AG04449 (cell line): ENCODE data around the gene GALR2.

Source experiments
- CTCF ChIA-PET: fragments of 350-600 bp; formaldehyde crosslinking; extraction: SDS; loops from one replicate; lab custom pipeline; 2021; ENCODE audit warnings: antibody characterized with exemption; lab: Yijun Ruan, JAX
- POLR2A ChIA-PET: fragments of 400-600, 350-600 bp; formaldehyde crosslinking; extraction: SDS; loops from one replicate; lab custom pipeline; 2020; ENCODE audit warnings: antibody characterized with exemption, inconsistent platforms; lab: Yijun Ruan, JAX
- DNase-seq: peaks from one replicate; pipeline ENCODE4 v3.0.0-alpha.2; 2010; ENCODE audit warnings: low read depth, low spot score
- H3K4me3 ChIP-seq: 2 replicates; pipeline ENCODE4 v1.5.1; 2011; ENCODE audit warnings: low read depth, mild to moderate bottlenecking, control low read depth, low read length
- TF ChIP-seq, protein P1 (sequence below): IDR thresholded peaks from one replicate; pipeline ENCODE4 v1.5.1; 2011; ENCODE audit warnings: mild to moderate bottlenecking, moderate library complexity, low read length, control low read depth, inconsistent platforms; ENCODE audit not compliant: insufficient read depth; ENCODE audit errors: missing control alignments

The GALR2 gene

DNA sequence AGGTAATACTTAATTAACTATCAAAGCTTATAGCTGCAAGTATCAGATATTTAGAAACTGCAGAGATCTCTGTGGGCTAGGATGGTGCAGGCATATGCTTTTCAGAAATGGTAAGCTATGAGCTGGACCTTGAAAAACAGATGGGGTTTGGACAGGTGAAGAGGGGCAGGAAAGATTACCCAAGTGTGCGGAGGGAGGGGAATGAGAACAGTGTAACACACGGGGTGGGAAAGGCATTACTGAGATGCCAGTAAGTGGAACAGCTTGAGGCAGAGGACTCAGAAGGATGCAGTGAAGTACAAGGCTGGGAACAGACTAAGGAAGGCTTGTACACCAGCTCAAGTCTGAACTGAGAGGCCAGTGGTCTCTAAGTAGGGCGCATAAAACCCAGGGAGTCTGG, 25.3 kb upstream of the GALR2 start:
- ChIA-PET POLR2A (no interaction called here), CTCF (interaction anchor here (1.2 to 1.8 kb wide), 2 partner anchors 13 to 35 kb away, joined by 3 to 8 read pairs; no protein-coding TSS in a partner anchor)
- no peak overlapping the region for H3K4me3 ChIP-seq
- no peak for DNase-seq
- TF ChIP-seq, protein P1, sequence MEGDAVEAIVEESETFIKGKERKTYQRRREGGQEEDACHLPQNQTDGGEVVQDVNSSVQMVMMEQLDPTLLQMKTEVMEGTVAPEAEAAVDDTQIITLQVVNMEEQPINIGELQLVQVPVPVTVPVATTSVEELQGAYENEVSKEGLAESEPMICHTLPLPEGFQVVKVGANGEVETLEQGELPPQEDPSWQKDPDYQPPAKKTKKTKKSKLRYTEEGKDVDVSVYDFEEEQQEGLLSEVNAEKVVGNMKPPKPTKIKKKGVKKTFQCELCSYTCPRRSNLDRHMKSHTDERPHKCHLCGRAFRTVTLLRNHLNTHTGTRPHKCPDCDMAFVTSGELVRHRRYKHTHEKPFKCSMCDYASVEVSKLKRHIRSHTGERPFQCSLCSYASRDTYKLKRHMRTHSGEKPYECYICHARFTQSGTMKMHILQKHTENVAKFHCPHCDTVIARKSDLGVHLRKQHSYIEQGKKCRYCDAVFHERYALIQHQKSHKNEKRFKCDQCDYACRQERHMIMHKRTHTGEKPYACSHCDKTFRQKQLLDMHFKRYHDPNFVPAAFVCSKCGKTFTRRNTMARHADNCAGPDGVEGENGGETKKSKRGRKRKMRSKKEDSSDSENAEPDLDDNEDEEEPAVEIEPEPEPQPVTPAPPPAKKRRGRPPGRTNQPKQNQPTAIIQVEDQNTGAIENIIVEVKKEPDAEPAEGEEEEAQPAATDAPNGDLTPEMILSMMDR = no peak

DNA sequence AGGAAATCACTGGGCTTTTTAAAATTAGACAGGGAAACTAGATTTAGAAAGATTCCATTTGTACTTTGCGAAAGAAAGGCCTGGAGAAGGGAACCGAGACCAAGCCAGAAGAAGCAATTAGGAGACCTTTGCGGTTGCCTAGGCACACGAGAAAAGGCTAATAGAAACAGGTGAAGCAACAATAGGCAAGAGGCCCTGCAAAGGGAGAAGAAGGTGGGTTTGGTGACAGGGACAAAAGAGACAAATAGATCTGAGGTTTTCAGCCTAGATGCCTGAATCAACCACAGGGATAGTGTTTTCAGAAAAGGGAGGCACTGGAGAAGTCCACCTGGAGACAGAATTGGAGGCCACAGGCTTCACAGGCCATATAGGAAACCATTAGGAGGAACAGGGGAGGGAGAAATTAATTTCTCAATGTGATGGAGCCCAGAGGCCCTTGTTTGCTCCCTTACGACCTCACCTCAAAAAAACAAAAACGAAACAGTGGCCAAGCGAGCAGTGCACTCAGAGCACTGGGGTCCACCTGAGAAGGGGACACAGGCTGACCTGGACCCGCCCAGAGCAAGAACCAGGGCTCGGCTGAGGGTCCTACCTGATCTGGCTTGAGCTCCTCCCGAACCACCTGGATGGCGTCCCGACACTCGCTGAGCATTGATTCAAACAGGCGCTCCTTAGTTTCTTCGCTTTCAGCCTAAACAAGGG, 24.6 kb upstream of the GALR2 start:
- TF ChIP-seq, protein P1 = no peak
- DNase-seq = no peak
- H3K4me3 ChIP-seq = no peak overlapping the region
- CTCF ChIA-PET = interaction anchor here (1.0 to 1.8 kb wide), 3 partner anchors 36 to 230 kb away, joined by 3 to 8 read pairs (median 7); no protein-coding TSS in a partner anchor
- POLR2A ChIA-PET = no interaction called here

DNA sequence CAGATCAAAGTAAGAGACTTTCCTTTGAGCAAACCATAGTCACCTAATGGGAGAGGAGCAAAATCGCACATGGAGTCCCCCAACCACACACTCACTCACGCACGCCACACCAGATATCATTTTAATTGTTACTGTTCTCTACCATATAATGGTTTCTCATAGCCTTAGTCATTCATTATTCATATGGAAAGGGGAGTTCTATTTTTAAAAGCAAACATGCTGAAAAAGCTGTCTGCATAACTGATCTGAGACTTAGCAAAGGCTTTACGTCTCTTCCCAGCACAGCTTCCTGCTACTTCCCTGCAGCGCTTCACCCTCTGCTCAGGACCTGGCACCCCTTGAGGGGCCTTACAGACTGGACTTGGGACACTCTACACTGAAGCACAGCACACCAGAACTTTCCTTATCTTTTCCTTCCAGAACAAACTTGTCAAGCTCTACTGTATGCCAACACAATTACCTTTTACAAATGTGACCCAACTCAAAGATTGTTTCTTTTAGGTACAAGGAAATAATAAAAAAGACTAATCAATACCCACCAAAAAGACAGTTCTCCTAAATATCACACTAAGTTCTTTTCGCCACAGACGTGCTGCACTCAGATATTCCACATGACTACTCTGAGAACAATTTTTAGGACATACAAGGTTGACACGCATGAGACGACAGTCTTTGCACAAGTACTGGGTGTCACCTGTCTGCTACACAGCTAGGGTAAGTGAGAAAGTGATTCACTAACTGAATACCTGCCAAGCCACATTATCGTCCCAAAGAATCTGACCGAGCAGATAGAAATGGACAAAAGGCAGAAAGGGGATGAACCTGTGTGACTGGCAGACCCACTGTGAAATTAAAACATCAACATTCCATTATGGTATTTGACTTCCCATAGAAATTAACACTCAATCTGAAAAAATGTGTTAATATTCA, 23.8 kb upstream of the GALR2 start:
- DNase-seq = no peak
- CTCF ChIA-PET = interaction anchor here (1.0 to 1.5 kb wide), 4 partner anchors 15 to 229 kb away, joined by 3 to 7 read pairs (median 4); no protein-coding TSS in a partner anchor

DNA sequence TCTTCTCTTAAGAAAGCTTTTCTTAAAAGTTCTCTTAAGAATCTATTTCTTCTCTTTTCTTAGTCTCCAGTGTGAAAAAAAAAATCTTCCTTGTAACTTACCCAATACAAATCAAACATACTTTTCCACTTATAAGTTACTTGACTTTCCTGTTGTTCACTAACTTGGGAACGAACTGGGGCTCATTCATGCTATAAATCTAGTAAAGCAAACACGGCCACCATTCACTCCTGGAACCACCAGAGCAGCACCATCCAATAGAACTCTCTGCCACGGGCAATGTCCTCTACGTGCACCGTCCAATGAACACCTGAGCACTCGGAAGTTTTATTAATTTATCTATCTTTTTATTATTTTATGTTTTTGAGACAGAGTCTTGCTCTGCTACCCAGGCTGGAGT, 23.0 kb upstream of the GALR2 start:
- TF ChIP-seq, protein P1 = no peak
- ChIA-PET POLR2A (no interaction called here), CTCF (interaction anchor here (1.0 to 1.5 kb wide), 3 partner anchors 14 to 70 kb away, joined by 3 to 7 read pairs (median 4); no protein-coding TSS in a partner anchor)
- no peak for DNase-seq
- no peak overlapping the region for H3K4me3 ChIP-seq

More for the DNA sequence above, 23.8 kb upstream of the GALR2 start:
- POLR2A ChIA-PET = no interaction called here
- TF ChIP-seq, protein P1 = no peak
- no peak overlapping the region for H3K4me3 ChIP-seq

DNA sequence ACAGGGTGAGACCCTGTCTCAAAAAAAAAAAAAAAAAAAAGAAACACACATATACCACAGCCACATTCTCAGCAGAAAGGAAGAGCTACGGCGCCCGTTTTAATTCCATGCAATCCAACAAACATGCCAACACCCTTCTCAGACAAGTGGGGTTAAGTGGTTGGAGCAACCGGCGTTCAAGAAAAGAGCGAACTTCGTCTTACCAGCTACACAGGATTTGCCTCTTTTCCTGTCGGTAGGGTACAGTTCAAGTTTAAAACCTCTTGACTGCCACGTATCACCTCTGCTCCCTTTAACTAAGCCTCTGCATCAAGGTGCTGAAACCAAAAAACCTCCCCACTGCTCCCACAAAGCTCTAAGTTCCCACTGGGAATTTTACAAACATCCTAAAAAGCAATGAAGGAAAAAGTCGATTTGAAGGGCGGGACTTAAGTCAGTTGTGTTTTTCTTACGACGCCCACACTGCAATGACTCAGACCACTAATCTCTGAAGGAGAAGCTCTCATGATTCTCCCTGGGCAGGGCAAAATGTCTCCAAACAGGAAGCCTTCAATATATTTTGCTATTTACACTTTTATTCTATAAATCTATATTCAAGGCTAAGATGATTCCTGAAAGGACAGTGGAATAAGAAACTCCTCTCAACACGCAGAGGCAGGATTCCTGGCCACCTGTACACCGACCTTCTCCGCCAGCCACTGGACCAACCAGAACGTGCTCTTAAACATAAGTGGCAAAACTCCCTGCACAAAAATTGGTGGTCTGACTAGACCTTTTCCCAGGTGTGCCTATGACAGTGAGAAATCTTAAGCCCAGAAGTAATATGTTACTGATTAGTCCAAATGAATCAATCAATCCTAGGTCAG, 21.1 kb upstream of the GALR2 start:
- TF ChIP-seq, protein P1 = no peak
- CTCF ChIA-PET = interaction anchor here (0.9 to 2.4 kb wide), 6 partner anchors 12 to 226 kb away, joined by 3 to 11 read pairs (median 4); no protein-coding TSS in a partner anchor
- DNase-seq = no peak
- POLR2A ChIA-PET = no interaction called here
- H3K4me3 ChIP-seq = no peak overlapping the region
